WTC11 (cell line): ENCODE data around the gene PTPRK. TPM values are rescaled to one million over a fixed set of nuclear protein-coding genes. Genes with fewer than 3 reads are reported as not detected.
A peak's percentile ranks its signal among the peaks of the same experiment; 100 is the strongest.

Source experiments
- ATAC-seq: fragments of 200-7000 bp; cut with Tn5 transposase; 2 replicates; pipeline ENCODE4 v1.10.0; 2021; ENCODE audit warnings: mild to moderate bottlenecking, moderate library complexity
- CTCF ChIA-PET: fragments of 300-600 bp; sonication (Branson Sonifier 250); formaldehyde crosslinking; loops from one replicate; lab custom pipeline; 2021; ENCODE audit warnings: antibody characterized with exemption; lab: Charles Lee
- POLR2A ChIA-PET: fragments of 350-600 bp; sonication (Branson Sonifier 250); formaldehyde crosslinking; loops from one replicate; lab custom pipeline; 2021; ENCODE audit warnings: antibody characterized with exemption; lab: Charles Lee
- DNase-seq: peaks from one replicate; pipeline ENCODE4 v3.0.0; 2021; ENCODE audit warnings: low spot score
- H3K27ac Mint-ChIP-seq: 2 replicates; pipeline ENCODE4 v1.8.0; 2021; ENCODE audit warnings: mixed read lengths
- H3K27me3 Mint-ChIP-seq: 2 replicates; pipeline ENCODE4 v1.8.0; 2021; ENCODE audit warnings: low read depth, mild to moderate bottlenecking, moderate library complexity, mixed read lengths
- H3K36me3 Mint-ChIP-seq: 2 replicates; pipeline ENCODE4 v1.8.0; 2021; ENCODE audit warnings: mixed read lengths
- H3K4me1 Mint-ChIP-seq: 2 replicates; pipeline ENCODE4 v1.8.0; 2022; ENCODE audit warnings: mixed read lengths
- H3K4me3 Mint-ChIP-seq: 2 replicates; pipeline ENCODE4 v1.8.0; 2021; ENCODE audit warnings: mild to moderate bottlenecking, moderate library complexity, mixed read lengths
- H3K9me3 Mint-ChIP-seq: 2 replicates; pipeline ENCODE4 v1.8.0; 2021; ENCODE audit warnings: mixed read lengths
- CBFB ChIP-seq: sonication (generic); formaldehyde crosslinking; IDR thresholded peaks from 2 replicates; pipeline ENCODE4 v1.8.1; 2022; ENCODE audit warnings: mild to moderate bottlenecking, low read depth, missing genetic modification reagents
- CREM ChIP-seq: sonication (generic); formaldehyde crosslinking; IDR thresholded peaks from 2 replicates; pipeline ENCODE4 v1.8.1; 2022; ENCODE audit warnings: mild to moderate bottlenecking, missing genetic modification reagents, moderate library complexity
- ELF4 ChIP-seq: sonication (generic); formaldehyde crosslinking; IDR thresholded peaks from 2 replicates; pipeline ENCODE4 v1.8.1; 2022; ENCODE audit warnings: low read depth, mild to moderate bottlenecking, moderate library complexity, missing genetic modification reagents
- EMX1 ChIP-seq: fragments of 250-450 bp; sonication (Bioruptor Pico); IDR thresholded peaks from 2 replicates; pipeline ENCODE4 v1.8.0; 2021; ENCODE audit warnings: mild to moderate bottlenecking
- ETV6 ChIP-seq: sonication (generic); formaldehyde crosslinking; IDR thresholded peaks from 2 replicates; pipeline ENCODE4 v1.8.1; 2022; ENCODE audit warnings: mild to moderate bottlenecking, missing genetic modification reagents
- FOXJ3 ChIP-seq: sonication (generic); formaldehyde crosslinking; IDR thresholded peaks from 2 replicates; pipeline ENCODE4 v1.9.0; 2021; ENCODE audit warnings: missing genetic modification reagents, mild to moderate bottlenecking, borderline replicate concordance
- FOXP1 ChIP-seq: sonication (generic); formaldehyde crosslinking; IDR thresholded peaks from 2 replicates; pipeline ENCODE4 v1.8.0; 2022; ENCODE audit warnings: missing genetic modification reagents, mild to moderate bottlenecking, moderate library complexity, borderline replicate concordance
- IRF2 ChIP-seq: sonication (generic); formaldehyde crosslinking; IDR thresholded peaks from 2 replicates; pipeline ENCODE4 v1.8.0; 2022; ENCODE audit warnings: low read depth, missing genetic modification reagents, borderline replicate concordance
- RORB ChIP-seq: fragments of 250-450 bp; sonication (Bioruptor Pico); IDR thresholded peaks from 2 replicates; pipeline ENCODE4 v1.9.0; 2021; ENCODE audit warnings: mild to moderate bottlenecking
- SOX15 ChIP-seq: fragments of 250-450 bp; sonication (Bioruptor Pico); IDR thresholded peaks from 2 replicates; pipeline ENCODE4 v1.9.0; 2021; ENCODE audit warnings: mild to moderate bottlenecking
- TEAD4 ChIP-seq: sonication (generic); formaldehyde crosslinking; IDR thresholded peaks from 2 replicates; pipeline ENCODE4 v1.8.0; 2022; ENCODE audit warnings: mild to moderate bottlenecking, missing genetic modification reagents
- ZNF121 ChIP-seq: sonication (generic); formaldehyde crosslinking; IDR thresholded peaks from 2 replicates; pipeline ENCODE4 v1.8.0; 2023; ENCODE audit warnings: missing genetic modification reagents
- ZNF263 ChIP-seq: sonication (generic); formaldehyde crosslinking; IDR thresholded peaks from 2 replicates; pipeline ENCODE4 v1.8.1; 2022; ENCODE audit warnings: low read depth, mild to moderate bottlenecking, moderate library complexity, missing genetic modification reagents
- ZNF396 ChIP-seq: fragments of 250-450 bp; sonication (Bioruptor Pico); IDR thresholded peaks from 2 replicates; pipeline ENCODE4 v1.8.0; 2021; ENCODE audit warnings: mild to moderate bottlenecking, moderate library complexity, borderline replicate concordance
- total RNA-seq: library from RNA; stranded (reverse); gene quantifications from 3 replicates; pipeline ENCODE4 v1.2.3, GENCODE V29; 2021
- TF ChIP-seq, protein P1 (sequence below): sonication (generic); formaldehyde crosslinking; conservative IDR thresholded peaks from 2 replicates; pipeline ENCODE4 v1.8.1; 2023; ENCODE audit warnings: mild to moderate bottlenecking, low read depth, missing genetic modification reagents, moderate library complexity
- TF ChIP-seq, protein P2 (sequence below): sonication (generic); formaldehyde crosslinking; conservative IDR thresholded peaks from 2 replicates; pipeline ENCODE4 v1.8.1; 2022; ENCODE audit warnings: mild to moderate bottlenecking, missing genetic modification reagents
- TF ChIP-seq, protein P3 (sequence below): sonication (generic); formaldehyde crosslinking; IDR thresholded peaks from 2 replicates; pipeline ENCODE4 v1.8.1; 2023; ENCODE audit warnings: mild to moderate bottlenecking, missing genetic modification reagents, moderate library complexity
- TF ChIP-seq, protein P4 (sequence below): sonication (generic); formaldehyde crosslinking; IDR thresholded peaks from 2 replicates; pipeline ENCODE4 v1.8.0; 2022; ENCODE audit warnings: missing genetic modification reagents
- TF ChIP-seq, protein P5 (sequence below): sonication (generic); formaldehyde crosslinking; IDR thresholded peaks from 2 replicates; pipeline ENCODE4 v1.8.1; 2023; ENCODE audit warnings: mild to moderate bottlenecking, missing genetic modification reagents, borderline replicate concordance
- TF ChIP-seq, protein P6 (sequence below): fragments of 250-450 bp; sonication (Bioruptor Pico); conservative IDR thresholded peaks from 2 replicates; pipeline ENCODE4 v1.9.0; 2021; ENCODE audit warnings: mild to moderate bottlenecking

PTPRK gene
- total RNA-seq, 1 experiment from 2014 or later = 44.8 TPM

DNA sequence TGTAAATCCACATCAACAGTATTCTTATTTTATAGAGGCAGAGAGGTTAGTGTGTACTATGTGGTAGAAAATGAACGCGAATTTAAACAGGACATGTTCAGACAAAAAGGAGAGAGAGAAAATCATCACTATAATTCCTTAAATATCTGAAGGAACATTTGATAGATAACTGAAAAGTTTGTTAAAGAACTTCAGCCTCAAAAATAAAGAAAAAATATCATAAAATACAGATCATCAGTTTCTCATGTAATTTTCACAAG is 169.2 kb downstream of the PTPRK start:
- TF ChIP-seq CBFB (CRISPR knock-in tag) (no peak), ZNF121 (CRISPR knock-in tag) (no peak), ELF4 (CRISPR knock-in tag) (no peak), ZNF263 (CRISPR knock-in tag) (no peak), CREM (no peak), IRF2 (CRISPR knock-in tag) (no peak), ETV6 (no peak), EMX1 (CRISPR knock-in tag) (no peak), FOXP1 (no peak), SOX15 (CRISPR knock-in tag) (no peak), RORB (CRISPR knock-in tag) (no peak), TEAD4 (CRISPR knock-in tag) (no peak), ZNF396 (CRISPR knock-in tag) (no peak), FOXJ3 (no peak)
- TF ChIP-seq, protein P1, sequence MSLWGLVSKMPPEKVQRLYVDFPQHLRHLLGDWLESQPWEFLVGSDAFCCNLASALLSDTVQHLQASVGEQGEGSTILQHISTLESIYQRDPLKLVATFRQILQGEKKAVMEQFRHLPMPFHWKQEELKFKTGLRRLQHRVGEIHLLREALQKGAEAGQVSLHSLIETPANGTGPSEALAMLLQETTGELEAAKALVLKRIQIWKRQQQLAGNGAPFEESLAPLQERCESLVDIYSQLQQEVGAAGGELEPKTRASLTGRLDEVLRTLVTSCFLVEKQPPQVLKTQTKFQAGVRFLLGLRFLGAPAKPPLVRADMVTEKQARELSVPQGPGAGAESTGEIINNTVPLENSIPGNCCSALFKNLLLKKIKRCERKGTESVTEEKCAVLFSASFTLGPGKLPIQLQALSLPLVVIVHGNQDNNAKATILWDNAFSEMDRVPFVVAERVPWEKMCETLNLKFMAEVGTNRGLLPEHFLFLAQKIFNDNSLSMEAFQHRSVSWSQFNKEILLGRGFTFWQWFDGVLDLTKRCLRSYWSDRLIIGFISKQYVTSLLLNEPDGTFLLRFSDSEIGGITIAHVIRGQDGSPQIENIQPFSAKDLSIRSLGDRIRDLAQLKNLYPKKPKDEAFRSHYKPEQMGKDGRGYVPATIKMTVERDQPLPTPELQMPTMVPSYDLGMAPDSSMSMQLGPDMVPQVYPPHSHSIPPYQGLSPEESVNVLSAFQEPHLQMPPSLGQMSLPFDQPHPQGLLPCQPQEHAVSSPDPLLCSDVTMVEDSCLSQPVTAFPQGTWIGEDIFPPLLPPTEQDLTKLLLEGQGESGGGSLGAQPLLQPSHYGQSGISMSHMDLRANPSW = no peak
- TF ChIP-seq, protein P2, sequence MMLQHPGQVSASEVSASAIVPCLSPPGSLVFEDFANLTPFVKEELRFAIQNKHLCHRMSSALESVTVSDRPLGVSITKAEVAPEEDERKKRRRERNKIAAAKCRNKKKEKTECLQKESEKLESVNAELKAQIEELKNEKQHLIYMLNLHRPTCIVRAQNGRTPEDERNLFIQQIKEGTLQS (CRISPR knock-in tag) = no peak
- TF ChIP-seq, protein P3, sequence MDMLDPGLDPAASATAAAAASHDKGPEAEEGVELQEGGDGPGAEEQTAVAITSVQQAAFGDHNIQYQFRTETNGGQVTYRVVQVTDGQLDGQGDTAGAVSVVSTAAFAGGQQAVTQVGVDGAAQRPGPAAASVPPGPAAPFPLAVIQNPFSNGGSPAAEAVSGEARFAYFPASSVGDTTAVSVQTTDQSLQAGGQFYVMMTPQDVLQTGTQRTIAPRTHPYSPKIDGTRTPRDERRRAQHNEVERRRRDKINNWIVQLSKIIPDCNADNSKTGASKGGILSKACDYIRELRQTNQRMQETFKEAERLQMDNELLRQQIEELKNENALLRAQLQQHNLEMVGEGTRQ = no peak
- TF ChIP-seq, protein P4, sequence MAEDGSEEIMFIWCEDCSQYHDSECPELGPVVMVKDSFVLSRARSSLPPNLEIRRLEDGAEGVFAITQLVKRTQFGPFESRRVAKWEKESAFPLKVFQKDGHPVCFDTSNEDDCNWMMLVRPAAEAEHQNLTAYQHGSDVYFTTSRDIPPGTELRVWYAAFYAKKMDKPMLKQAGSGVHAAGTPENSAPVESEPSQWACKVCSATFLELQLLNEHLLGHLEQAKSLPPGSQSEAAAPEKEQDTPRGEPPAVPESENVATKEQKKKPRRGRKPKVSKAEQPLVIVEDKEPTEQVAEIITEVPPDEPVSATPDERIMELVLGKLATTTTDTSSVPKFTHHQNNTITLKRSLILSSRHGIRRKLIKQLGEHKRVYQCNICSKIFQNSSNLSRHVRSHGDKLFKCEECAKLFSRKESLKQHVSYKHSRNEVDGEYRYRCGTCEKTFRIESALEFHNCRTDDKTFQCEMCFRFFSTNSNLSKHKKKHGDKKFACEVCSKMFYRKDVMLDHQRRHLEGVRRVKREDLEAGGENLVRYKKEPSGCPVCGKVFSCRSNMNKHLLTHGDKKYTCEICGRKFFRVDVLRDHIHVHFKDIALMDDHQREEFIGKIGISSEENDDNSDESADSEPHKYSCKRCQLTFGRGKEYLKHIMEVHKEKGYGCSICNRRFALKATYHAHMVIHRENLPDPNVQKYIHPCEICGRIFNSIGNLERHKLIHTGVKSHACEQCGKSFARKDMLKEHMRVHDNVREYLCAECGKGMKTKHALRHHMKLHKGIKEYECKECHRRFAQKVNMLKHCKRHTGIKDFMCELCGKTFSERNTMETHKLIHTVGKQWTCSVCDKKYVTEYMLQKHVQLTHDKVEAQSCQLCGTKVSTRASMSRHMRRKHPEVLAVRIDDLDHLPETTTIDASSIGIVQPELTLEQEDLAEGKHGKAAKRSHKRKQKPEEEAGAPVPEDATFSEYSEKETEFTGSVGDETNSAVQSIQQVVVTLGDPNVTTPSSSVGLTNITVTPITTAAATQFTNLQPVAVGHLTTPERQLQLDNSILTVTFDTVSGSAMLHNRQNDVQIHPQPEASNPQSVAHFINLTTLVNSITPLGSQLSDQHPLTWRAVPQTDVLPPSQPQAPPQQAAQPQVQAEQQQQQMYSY (CRISPR knock-in tag) = no peak
- TF ChIP-seq, protein P5, sequence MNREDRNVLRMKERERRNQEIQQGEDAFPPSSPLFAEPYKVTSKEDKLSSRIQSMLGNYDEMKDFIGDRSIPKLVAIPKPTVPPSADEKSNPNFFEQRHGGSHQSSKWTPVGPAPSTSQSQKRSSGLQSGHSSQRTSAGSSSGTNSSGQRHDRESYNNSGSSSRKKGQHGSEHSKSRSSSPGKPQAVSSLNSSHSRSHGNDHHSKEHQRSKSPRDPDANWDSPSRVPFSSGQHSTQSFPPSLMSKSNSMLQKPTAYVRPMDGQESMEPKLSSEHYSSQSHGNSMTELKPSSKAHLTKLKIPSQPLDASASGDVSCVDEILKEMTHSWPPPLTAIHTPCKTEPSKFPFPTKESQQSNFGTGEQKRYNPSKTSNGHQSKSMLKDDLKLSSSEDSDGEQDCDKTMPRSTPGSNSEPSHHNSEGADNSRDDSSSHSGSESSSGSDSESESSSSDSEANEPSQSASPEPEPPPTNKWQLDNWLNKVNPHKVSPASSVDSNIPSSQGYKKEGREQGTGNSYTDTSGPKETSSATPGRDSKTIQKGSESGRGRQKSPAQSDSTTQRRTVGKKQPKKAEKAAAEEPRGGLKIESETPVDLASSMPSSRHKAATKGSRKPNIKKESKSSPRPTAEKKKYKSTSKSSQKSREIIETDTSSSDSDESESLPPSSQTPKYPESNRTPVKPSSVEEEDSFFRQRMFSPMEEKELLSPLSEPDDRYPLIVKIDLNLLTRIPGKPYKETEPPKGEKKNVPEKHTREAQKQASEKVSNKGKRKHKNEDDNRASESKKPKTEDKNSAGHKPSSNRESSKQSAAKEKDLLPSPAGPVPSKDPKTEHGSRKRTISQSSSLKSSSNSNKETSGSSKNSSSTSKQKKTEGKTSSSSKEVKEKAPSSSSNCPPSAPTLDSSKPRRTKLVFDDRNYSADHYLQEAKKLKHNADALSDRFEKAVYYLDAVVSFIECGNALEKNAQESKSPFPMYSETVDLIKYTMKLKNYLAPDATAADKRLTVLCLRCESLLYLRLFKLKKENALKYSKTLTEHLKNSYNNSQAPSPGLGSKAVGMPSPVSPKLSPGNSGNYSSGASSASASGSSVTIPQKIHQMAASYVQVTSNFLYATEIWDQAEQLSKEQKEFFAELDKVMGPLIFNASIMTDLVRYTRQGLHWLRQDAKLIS = no peak
- TF ChIP-seq, protein P6, sequence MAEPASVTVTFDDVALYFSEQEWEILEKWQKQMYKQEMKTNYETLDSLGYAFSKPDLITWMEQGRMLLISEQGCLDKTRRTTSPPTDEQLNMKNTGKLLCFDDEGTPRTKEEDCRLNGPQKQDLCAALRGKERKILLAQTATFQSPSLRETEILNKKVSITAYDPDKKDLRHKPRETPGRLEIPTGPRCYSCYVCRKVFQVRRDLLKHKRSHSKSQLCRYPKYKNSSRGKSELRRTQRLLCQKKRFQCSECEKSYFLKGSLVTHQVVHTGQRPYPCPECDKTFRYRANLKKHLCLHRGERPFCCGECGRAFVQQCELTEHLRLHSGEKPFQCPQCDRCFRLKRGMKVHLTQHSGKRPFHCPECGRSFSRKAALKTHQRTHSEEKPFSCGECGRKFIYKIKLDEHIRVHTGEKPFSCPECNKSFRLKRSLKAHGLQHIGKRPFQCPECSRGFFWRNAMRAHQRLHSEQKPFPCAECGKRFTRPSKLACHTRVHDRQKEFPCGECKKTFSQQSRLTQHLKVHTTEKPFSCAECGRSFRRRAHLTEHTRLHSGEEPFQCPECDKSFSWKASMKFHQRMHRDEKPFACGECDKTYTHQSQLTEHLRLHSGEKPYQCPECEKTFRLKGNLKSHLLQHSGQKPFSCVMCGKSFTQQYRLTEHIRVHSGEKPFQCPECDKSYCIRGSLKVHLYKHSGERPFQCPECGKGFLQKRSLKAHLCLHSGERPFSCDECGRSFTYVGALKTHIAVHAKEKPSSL (CRISPR knock-in tag) = no peak
- CTCF ChIA-PET = interaction anchor here (1.3 kb wide), 1 partner anchor 23 kb away, joined by 4 read pairs; no protein-coding TSS in a partner anchor
- ATAC-seq = no peak
- Mint-ChIP-seq H3K9me3 (no peaks in the 10 kb centered on the region), H3K36me3 (no peaks in the 10 kb centered on the region), H3K27ac (peak overlapping the region; percentile 31; the same call in 1 of the 2 replicates), H3K4me3 (no peak overlapping the region), H3K4me1 (peaks cover 12% of the 10 kb centered on the region), H3K27me3 (no peaks in the 10 kb centered on the region)
- POLR2A ChIA-PET = no interaction called here
- DNase-seq = no peak
